Gastrocnemius medialis (tissue), 4 donors: ENCODE measurements around the gene PCMT1. TPM values are rescaled to one million over a fixed set of nuclear protein-coding genes. Genes with fewer than 3 reads are reported as not detected.

ENCODE experiments used
- ATAC-seq, 2 donors: fragments of 150-250 bp; one replicate each; pipeline ENCODE4 v1.9.1; 2016
- DNase-seq, 2 donors: peaks; one replicate each; pipeline ENCODE4 v3.0.0-alpha.2; 2019
- H3K27ac ChIP-seq, 4 donors: fragments of 200-600 bp; sonication (generic); 1 replicate in 1 of 4; 2 replicates in 3 of 4; pipeline ENCODE4 v1.5.1; 2016 to 2018; ENCODE audit warnings: mild to moderate bottlenecking in 2 of 4, moderate library complexity in 1 of 4
- H3K27me3 ChIP-seq, 3 donors: fragments of 200-600 bp; sonication (generic) in 2 of 3; 1 replicate in 1 of 3; 2 replicates in 2 of 3; pipeline versions ENCODE4 v1.5.1 to v1.6.0; 2016 to 2019; ENCODE audit warnings: mild to moderate bottlenecking in 1 of 3, moderate library complexity in 1 of 3
- H3K36me3 ChIP-seq, 2 donors: fragments of 200-600 bp; sonication (generic) in 1 of 2; one replicate each; pipeline ENCODE4 v1.5.1; 2017 to 2018
- H3K4me1 ChIP-seq, 2 donors: fragments of 200-600 bp; sonication (generic) in 1 of 2; one replicate each; pipeline ENCODE4 v1.5.1; 2016 to 2017; ENCODE audit warnings: mild to moderate bottlenecking in 2 of 2
- H3K4me3 ChIP-seq, 4 donors: fragments of 200-600 bp; sonication (generic) in 3 of 4; 1 replicate in 1 of 4; 2 replicates in 3 of 4; pipeline ENCODE4 v1.5.1; 2016 to 2019; ENCODE audit warnings: mild to moderate bottlenecking in 2 of 4
- H3K9me3 ChIP-seq, 3 donors: fragments of 200-600 bp; sonication (generic) in 2 of 3; 1 replicate in 1 of 3; 2 replicates in 2 of 3; pipeline ENCODE4 v1.5.1; 2016 to 2019
- CTCF ChIP-seq, 5 experiments: fragments of 450-650 bp in 3 of 5; fragments of 200-600 bp in 2 of 5; sonication (generic) in 2 of 5; IDR thresholded peaks in 4 of 5; conservative IDR thresholded peaks in 1 of 5; 1 replicate in 4 of 5; 2 replicates in 1 of 5; pipeline ENCODE4 v1.5.1; 2016 to 2019; ENCODE audit warnings: antibody characterized with exemption in 5 of 5, mild to moderate bottlenecking in 3 of 5, moderate library complexity in 3 of 5
- POLR2A ChIP-seq, 2 donors: fragments of 450-650 bp; IDR thresholded peaks; one replicate each; pipeline ENCODE4 v1.6.1; 2017; ENCODE audit warnings: antibody characterized with exemption in 2 of 2, mild to moderate bottlenecking in 2 of 2, moderate library complexity in 2 of 2
- in situ Hi-C, 4 donors: fragments of 200-750 bp; cut with MboI; loops; one replicate each; pipeline versions ENCODE4 v1.15.0 to v1.8.0; 2017; ENCODE audit warnings: low sequenced_read_pairs in 4 of 4
- intact Hi-C: fragments of 100-400 bp; cut with DNase I; formaldehyde crosslinking; loops from one replicate; pipeline ENCODE4 v1.15.1; 2023; ENCODE audit warnings: low total_unique reads
- total RNA-seq, 4 donors: library from RNA; depleted of rRNA; stranded (reverse); fragments of >200 nt; gene quantifications; one replicate each; pipeline versions ENCODE4 v1.1.0 to v1.2.3, GENCODE V29; 2016

Gene PCMT1
- total RNA-seq, 4 donors from 2014 or later = 150 to 448 (median 353) TPM

- Histone ChIP-seq H3K27ac (no peak overlapping the region), H3K4me3 (no peak overlapping the region), H3K27me3 (no peaks in the 10 kb centered on the region), H3K36me3 (peaks cover 0 to 25% of the 10 kb centered on the region in 2 donors), H3K4me1 (no peaks in the 10 kb centered on the region), H3K9me3 (no peaks in the 10 kb centered on the region)
- DNase-seq = no peak
- no peak for ATAC-seq
- intact Hi-C loops (loop anchor here (10.0 kb wide), 1 partner anchor 202 kb away; the partner anchor contains the start of gene RAET1G), in situ Hi-C loops (no loop called here)
- no peak for TF ChIP-seq CTCF (IDR thresholded peaks at IDR 0.05 in 4 of 5, conservative IDR thresholded peaks at IDR 0.05 in 1 of 5)
- TF ChIP-seq POLR2A (IDR thresholded peaks at IDR 0.05) = no peak
Observed at GRCh38 chr6:149723262-149723661, 26.3 kb upstream of the PCMT1 start.

GRCh38 chr6:149723771-149724417, 25.6 kb upstream of the PCMT1 start:
- Histone ChIP-seq H3K27ac (no peak overlapping the region), H3K9me3 (no peaks in the 10 kb centered on the region), H3K27me3 (no peaks in the 10 kb centered on the region), H3K4me3 (no peak overlapping the region), H3K36me3 (peaks cover 0 to 31% of the 10 kb centered on the region in 2 donors), H3K4me1 (no peaks in the 10 kb centered on the region)
- ATAC-seq (peak in 1 of 2 donors; percentile 46), DNase-seq (peak in 1 of 2 donors; percentile 22)
- in situ Hi-C loops (no loop called here), intact Hi-C loops (loop anchor here (10.0 kb wide), 1 partner anchor 201 kb away; the partner anchor contains the start of gene RAET1G)
- TF ChIP-seq POLR2A (IDR thresholded peaks at IDR 0.05) (no peak), CTCF (IDR thresholded peaks at IDR 0.05 in 4 of 5, conservative IDR thresholded peaks at IDR 0.05 in 1 of 5) (peak in 2 of 5 experiments; percentile 48 to 66)

- Histone ChIP-seq H3K4me1 (no peaks in the 10 kb centered on the region), H3K4me3 (no peak overlapping the region), H3K9me3 (no peaks in the 10 kb centered on the region), H3K27me3 (no peaks in the 10 kb centered on the region), H3K36me3 (peaks cover 0 to 50% of the 10 kb centered on the region in 2 donors), H3K27ac (no peak overlapping the region)
- in situ Hi-C loops = no loop called here
- intact Hi-C loops = loop anchor here (10.0 kb wide), 1 partner anchor 199 kb away; the partner anchor contains the start of gene RAET1G
- no peak for ATAC-seq
- TF ChIP-seq POLR2A (IDR thresholded peaks at IDR 0.05) (no peak), CTCF (IDR thresholded peaks at IDR 0.05 in 4 of 5, conservative IDR thresholded peaks at IDR 0.05 in 1 of 5) (no peak)
- DNase-seq = no peak
Observed at GRCh38 chr6:149725785-149726184, 23.8 kb upstream of the PCMT1 start.

- H3K36me3 ChIP-seq = peaks cover 0 to 66% of the 10 kb centered on the region in 2 donors
- H3K27me3 ChIP-seq = no peaks in the 10 kb centered on the region
- in situ Hi-C loops = no loop called here
- ATAC-seq (no peak), DNase-seq (no peak)
- TF ChIP-seq POLR2A (IDR thresholded peaks at IDR 0.05) = no peak
- TF ChIP-seq CTCF (IDR thresholded peaks at IDR 0.05 in 4 of 5, conservative IDR thresholded peaks at IDR 0.05 in 1 of 5) = no peak
- intact Hi-C loops = loop anchor here (10.0 kb wide), 1 partner anchor 197 kb away; the partner anchor contains the start of gene RAET1G
- no peaks in the 10 kb centered on the region for H3K9me3 ChIP-seq
- H3K27ac ChIP-seq = no peak overlapping the region
- H3K4me3 ChIP-seq = no peak overlapping the region
- H3K4me1 ChIP-seq = no peaks in the 10 kb centered on the region
Observed at GRCh38 chr6:149727793-149728498, 21.6 kb upstream of the PCMT1 start.
